OCI-LY1 (cell line): ENCODE results near the gene B3GAT1.

Source experiments
- H2AFZ ChIP-seq: fragments of 200-600 bp; sonication (generic), shearing (Covaris generic); 2 replicates; pipeline ENCODE4 v1.6.0; 2014; ENCODE audit warnings: antibody characterized with exemption, mild to moderate bottlenecking, low read length
- H3F3A ChIP-seq: fragments of 200-600 bp; sonication (generic), shearing (Covaris generic); 2 replicates; pipeline ENCODE4 v1.6.0; 2014; ENCODE audit warnings: mild to moderate bottlenecking, antibody characterized with exemption, low read length, moderate library complexity; ENCODE audit not compliant: insufficient read depth
- H3K27ac ChIP-seq: fragments of 200-600 bp; sonication (generic); 2 replicates; pipeline ENCODE4 v1.5.1; 2014; ENCODE audit warnings: low read length, mixed run types, mild to moderate bottlenecking, low read depth; ENCODE audit not compliant: poor library complexity, severe bottlenecking
- H3K27me3 ChIP-seq: fragments of 200-600 bp; sonication (generic); 2 replicates; pipeline ENCODE4 v1.6.0; 2014; ENCODE audit warnings: antibody characterized with exemption, mild to moderate bottlenecking, low read length, moderate library complexity; ENCODE audit not compliant: insufficient read depth
- H3K36me3 ChIP-seq: fragments of 200-600 bp; sonication (generic); 2 replicates; pipeline ENCODE4 v1.6.1; 2014; ENCODE audit warnings: mild to moderate bottlenecking, antibody characterized with exemption, low read length, moderate library complexity, mixed read lengths; ENCODE audit not compliant: insufficient read depth
- H3K4me1 ChIP-seq: fragments of 200-600 bp; sonication (generic); 2 replicates; pipeline ENCODE4 v1.5.1; 2014; ENCODE audit warnings: mild to moderate bottlenecking, low read length, moderate library complexity; ENCODE audit not compliant: insufficient read depth, severe bottlenecking
- H3K4me2 ChIP-seq: fragments of 200-600 bp; sonication (generic), shearing (Covaris generic); 2 replicates; pipeline ENCODE4 v1.6.1; 2014; ENCODE audit warnings: low read length
- H3K4me3 ChIP-seq: fragments of 200-600 bp; sonication (generic); 2 replicates; pipeline ENCODE4 v1.5.1; 2014; ENCODE audit warnings: low read length, low read depth, mild to moderate bottlenecking, mixed read lengths; ENCODE audit not compliant: poor library complexity, severe bottlenecking
- H3K79me2 ChIP-seq: fragments of 200-600 bp; shearing (Covaris generic); 2 replicates; pipeline ENCODE4 v1.6.1; 2016; ENCODE audit warnings: mixed run types, low read length, mixed read lengths; ENCODE audit not compliant: insufficient read depth
- H3K9ac ChIP-seq: fragments of 200-600 bp; sonication (generic), shearing (Covaris generic); 2 replicates; pipeline ENCODE4 v1.6.1; 2014; ENCODE audit warnings: mild to moderate bottlenecking, low read length, mixed read lengths
- H3K9me2 ChIP-seq: fragments of 200-600 bp; sonication (generic), shearing (Covaris generic); 2 replicates; pipeline ENCODE4 v1.6.1; 2014; ENCODE audit warnings: low read depth, mild to moderate bottlenecking, low read length, mixed read lengths
- H3K9me3 ChIP-seq: fragments of 200-600 bp; shearing (Covaris generic); 2 replicates; pipeline ENCODE4 v1.6.1; 2014; ENCODE audit warnings: low read length, mixed read lengths
- H4K20me1 ChIP-seq: fragments of 200-600 bp; sonication (generic), shearing (Covaris generic); 2 replicates; pipeline ENCODE4 v1.6.0; 2016; ENCODE audit warnings: mild to moderate bottlenecking, low read length; ENCODE audit not compliant: insufficient read depth
- CTCF ChIP-seq: fragments of 200-600 bp; sonication (generic), shearing (Covaris generic); IDR thresholded peaks from 2 replicates; pipeline ENCODE4 v1.5.1; 2017; ENCODE audit warnings: mild to moderate bottlenecking, antibody characterized with exemption, low read length, moderate library complexity, mixed read lengths
- EZH2 ChIP-seq: fragments of 200-600 bp; sonication (generic), shearing (Covaris generic); IDR thresholded peaks from 2 replicates; pipeline ENCODE4 v1.8.0; 2017; ENCODE audit warnings: borderline replicate concordance, mixed run types, mild to moderate bottlenecking, antibody characterized with exemption, low read length, moderate library complexity, mixed read lengths

Gene B3GAT1

GRCh38 chr11:134358856-134359490 lies 53.1 kb downstream of the B3GAT1 start:
- H3K9me2 ChIP-seq, result no peaks in the 10 kb centered on the region

GRCh38 chr11:134358165-134358855 lies 53.7 kb downstream of the B3GAT1 start:
- no peak overlapping the region for H3K27ac ChIP-seq
- H3K4me2 ChIP-seq, result no peak overlapping the region
- H3K9ac ChIP-seq, result no peak overlapping the region
- no peak overlapping the region for H2AFZ ChIP-seq
- H3F3A ChIP-seq, result no peaks in the 10 kb centered on the region
- H3K4me1 ChIP-seq, result no peaks in the 10 kb centered on the region
- no peaks in the 10 kb centered on the region for H3K9me2 ChIP-seq
- H3K4me3 ChIP-seq, result no peak overlapping the region
- no peaks in the 10 kb centered on the region for H4K20me1 ChIP-seq
- no peaks in the 10 kb centered on the region for H3K9me3 ChIP-seq
- H3K27me3 ChIP-seq, result no peaks in the 10 kb centered on the region
- TF ChIP-seq CTCF (no peak), EZH2 (no peak)
- no peaks in the 10 kb centered on the region for H3K79me2 ChIP-seq
- no peaks in the 10 kb centered on the region for H3K36me3 ChIP-seq

More at GRCh38 chr11:134358856-134359490, 53.1 kb downstream of the B3GAT1 start:
- no peak for TF ChIP-seq EZH2
- no peak for TF ChIP-seq CTCF
- no peaks in the 10 kb centered on the region for H3K4me1 ChIP-seq
- H3K4me2 ChIP-seq, result no peak overlapping the region
- no peak overlapping the region for H3K27ac ChIP-seq
- no peaks in the 10 kb centered on the region for H3K79me2 ChIP-seq
- H4K20me1 ChIP-seq, result no peaks in the 10 kb centered on the region
- H3F3A ChIP-seq, result no peaks in the 10 kb centered on the region
- H3K36me3 ChIP-seq, result no peaks in the 10 kb centered on the region
- no peaks in the 10 kb centered on the region for H3K27me3 ChIP-seq
- no peak overlapping the region for H2AFZ ChIP-seq
- H3K9ac ChIP-seq, result no peak overlapping the region
- no peaks in the 10 kb centered on the region for H3K9me3 ChIP-seq
- no peak overlapping the region for H3K4me3 ChIP-seq

- no peaks in the 10 kb centered on the region for H3K36me3 ChIP-seq
Observed at GRCh38 chr11:134357545-134357839, 54.5 kb downstream of the B3GAT1 start.

More at GRCh38 chr11:134357545-134357839, 54.5 kb downstream of the B3GAT1 start:
- H3K79me2 ChIP-seq, result no peaks in the 10 kb centered on the region
- no peak overlapping the region for H2AFZ ChIP-seq
- no peaks in the 10 kb centered on the region for H4K20me1 ChIP-seq
- no peak for TF ChIP-seq EZH2
- TF ChIP-seq CTCF, result no peak
- no peaks in the 10 kb centered on the region for H3K9me2 ChIP-seq
- H3K9ac ChIP-seq, result no peak overlapping the region
- no peaks in the 10 kb centered on the region for H3K9me3 ChIP-seq
- no peak overlapping the region for H3K4me3 ChIP-seq
- H3K27me3 ChIP-seq, result no peaks in the 10 kb centered on the region
- no peak overlapping the region for H3K27ac ChIP-seq
- H3F3A ChIP-seq, result no peaks in the 10 kb centered on the region
- no peak overlapping the region for H3K4me2 ChIP-seq
- H3K4me1 ChIP-seq, result no peaks in the 10 kb centered on the region
